Activated T-cell treated with anti-CD3 and anti-CD28 coated beads, Interleukin-2, amount 50 U/mL, for 1 hour (primary cell): Measurements from ENCODE around the gene C2CD4A.

Experiments used
- DNase-seq: peaks from one replicate; pipeline ENCODE4 v3.0.0-alpha.2; 2020

Gene C2CD4A

GRCh38 chr15:62060113-62060895, 6.5 kb upstream of the C2CD4A start, which contains the start of gene VPS13C:
TSS of gene VPS13C (minus strand) at chr15:62060447. CDS start at chr15:62060374, 73 bp downstream.
- peak; percentile 93 for DNase-seq

GRCh38 chr15:62060896-62061280, 5.9 kb upstream of the C2CD4A start:
- DNase-seq = no peak

- no peak for DNase-seq
Measured at GRCh38 chr15:62063825-62064635, 2.7 kb upstream of the C2CD4A start.

- DNase-seq = peak; percentile 47
Measured at GRCh38 chr15:62067448-62068044, 769 bp downstream of the C2CD4A start.

- DNase-seq = peak; percentile 47
Measured at GRCh38 chr15:62068071-62068809, 1.5 kb downstream of the C2CD4A start.

GRCh38 chr15:62068810-62069167, 2.0 kb downstream of the C2CD4A start:
- DNase-seq = no peak

- no peak for DNase-seq
Measured at GRCh38 chr15:62069551-62069950, 2.8 kb downstream of the C2CD4A start.

GRCh38 chr15:62071711-62072308, 5.0 kb downstream of the C2CD4A start:
- no peak for DNase-seq

- DNase-seq = no peak
Measured at GRCh38 chr15:62075595-62076277, 9.0 kb downstream of the C2CD4A start.

- no peak for DNase-seq
Measured at GRCh38 chr15:62079594-62079993, 12.8 kb downstream of the C2CD4A start.

- no peak for DNase-seq
Measured at GRCh38 chr15:62083194-62084154, 16.7 kb downstream of the C2CD4A start.

GRCh38 chr15:62085740-62086139, 19.0 kb downstream of the C2CD4A start:
- DNase-seq = no peak

GRCh38 chr15:62087671-62088352, 21.0 kb downstream of the C2CD4A start:
- no peak for DNase-seq

- DNase-seq = no peak
Measured at GRCh38 chr15:62088353-62088693, 21.5 kb downstream of the C2CD4A start.

- DNase-seq = no peak
Measured at GRCh38 chr15:62089616-62090015, 22.8 kb downstream of the C2CD4A start.

- no peak for DNase-seq
Measured at GRCh38 chr15:62090988-62091387, 24.2 kb downstream of the C2CD4A start.

GRCh38 chr15:62093809-62094208, 27.0 kb downstream of the C2CD4A start:
- DNase-seq = no peak

GRCh38 chr15:62094388-62094787, 27.6 kb downstream of the C2CD4A start:
- DNase-seq = no peak

- DNase-seq = no peak
Measured at GRCh38 chr15:62099094-62099601, 32.4 kb downstream of the C2CD4A start.

GRCh38 chr15:62103431-62103830, 36.7 kb downstream of the C2CD4A start:
- DNase-seq = no peak
